GM23338 (cell line): ENCODE results near the gene TBC1D9B. TPM values are rescaled to one million over a fixed set of nuclear protein-coding genes. Genes with fewer than 3 reads are reported as not detected.

Source experiments
- ATAC-seq: fragments of 200-7000 bp; cut with Tn5 transposase; 3 replicates; pipeline ENCODE4 v1.9.1; 2020
- DNase-seq: peaks from one replicate; pipeline ENCODE4 v3.0.0-alpha.2; 2015; ENCODE audit warnings: low spot score
- H2AFZ ChIP-seq: fragments of 200-600 bp; sonication (generic); 2 replicates; pipeline ENCODE4 v1.8.0; 2016; ENCODE audit warnings: antibody characterized with exemption, mild to moderate bottlenecking, moderate library complexity
- H3F3A ChIP-seq: fragments of 200-600 bp; sonication (generic); replicated peaks from 2 replicates; pipeline ENCODE4 v1.8.0; 2017; ENCODE audit warnings: antibody characterized with exemption, mixed run types, low read depth
- H3K27ac ChIP-seq: fragments of 200-600 bp; sonication (generic); 2 replicates; pipeline ENCODE4 v1.6.1; 2016; ENCODE audit warnings: low read depth
- H3K27me3 ChIP-seq: fragments of 200-600 bp; sonication (generic); 2 replicates; pipeline ENCODE4 v1.8.0; 2016; ENCODE audit warnings: mild to moderate bottlenecking, mixed run types, moderate library complexity; ENCODE audit not compliant: insufficient read depth
- H3K36me3 ChIP-seq: fragments of 200-600 bp; sonication (generic); 2 replicates; pipeline ENCODE4 v1.8.0; 2016; ENCODE audit warnings: mild to moderate bottlenecking; ENCODE audit not compliant: insufficient read depth
- H3K4me1 ChIP-seq: fragments of 200-600 bp; sonication (generic); 2 replicates; pipeline ENCODE4 v1.8.0; 2016; ENCODE audit warnings: mild to moderate bottlenecking, moderate library complexity; ENCODE audit not compliant: insufficient read depth
- H3K4me2 ChIP-seq: fragments of 200-600 bp; sonication (generic); 2 replicates; pipeline ENCODE4 v1.7.1; 2017; ENCODE audit warnings: mixed run types
- H3K4me3 ChIP-seq: fragments of 200-600 bp; sonication (generic); 2 replicates; pipeline ENCODE4 v1.6.1; 2016; ENCODE audit warnings: mixed run types
- H3K79me2 ChIP-seq: fragments of 200-600 bp; sonication (generic); replicated peaks from 2 replicates; pipeline ENCODE4 v1.8.0; 2017; ENCODE audit warnings: mild to moderate bottlenecking; ENCODE audit not compliant: insufficient read depth
- H3K9me2 ChIP-seq: fragments of 200-600 bp; sonication (generic); 2 replicates; pipeline ENCODE4 v1.8.0; 2017; ENCODE audit not compliant: insufficient read depth
- H4K20me1 ChIP-seq: fragments of 200-600 bp; sonication (generic); replicated peaks from 2 replicates; pipeline ENCODE4 v1.8.0; 2017; ENCODE audit warnings: mild to moderate bottlenecking; ENCODE audit not compliant: insufficient read depth
- H3K27ac Mint-ChIP-seq: 2 replicates; pipeline ENCODE4 v1.8.0; 2020; ENCODE audit warnings: inconsistent platforms, mild to moderate bottlenecking, moderate library complexity, mixed read lengths
- H3K27me3 Mint-ChIP-seq: 3 replicates; pipeline ENCODE4 v1.8.0; 2022; ENCODE audit warnings: low read depth, mild to moderate bottlenecking, moderate library complexity, mixed read lengths, inconsistent platforms; ENCODE audit not compliant: insufficient read depth, poor library complexity
- H3K36me3 Mint-ChIP-seq: 3 replicates; pipeline ENCODE4 v1.8.0; 2021; ENCODE audit warnings: low read depth, mild to moderate bottlenecking, inconsistent platforms, moderate library complexity, mixed read lengths
- H3K4me1 Mint-ChIP-seq: 3 replicates; pipeline ENCODE4 v1.8.0; 2020; ENCODE audit warnings: mild to moderate bottlenecking, inconsistent platforms, mixed read lengths
- H3K4me3 Mint-ChIP-seq: 3 replicates; pipeline ENCODE4 v1.8.0; 2021; ENCODE audit warnings: moderate library complexity, mild to moderate bottlenecking, inconsistent platforms, mixed read lengths
- H3K9me3 Mint-ChIP-seq: 3 replicates; pipeline ENCODE4 v1.8.0; 2020; ENCODE audit warnings: moderate library complexity, mild to moderate bottlenecking, inconsistent platforms, mixed read lengths
- ETS1 ChIP-seq: IDR thresholded peaks from 2 replicates; pipeline ENCODE4 v1.6.1; 2016; ENCODE audit warnings: antibody characterized with exemption
- EZH2phosphoT487 ChIP-seq: fragments of 200-600 bp; sonication (generic); IDR thresholded peaks from one replicate; pipeline ENCODE4 v1.8.1; 2018; ENCODE audit warnings: antibody characterized with exemption; ENCODE audit not compliant: unreplicated experiment
- REST ChIP-seq: IDR thresholded peaks from one replicate; pipeline ENCODE4 v1.6.1; 2018; ENCODE audit warnings: antibody characterized with exemption; ENCODE audit not compliant: unreplicated experiment
- ZNF462 ChIP-seq: fragments of 250-450 bp; sonication (Bioruptor Pico); IDR thresholded peaks from 2 replicates; pipeline ENCODE4 v1.5.0; 2020; ENCODE audit warnings: mild to moderate bottlenecking, moderate library complexity
- polyA plus RNA-seq: library from polyadenylated mRNA; unstranded; fragments of >200 nt; fragmentation: Nextera tagmentation; extraction: Ambion mirVana; gene quantifications from 2 replicates; pipeline ENCODE4 v1.2.1, GENCODE V29; 2016
- total RNA-seq: library from RNA; depleted of rRNA; stranded (reverse); fragments of >200 nt; shearing (Covaris generic); gene quantifications from 2 replicates; pipeline ENCODE4 v1.2.3, GENCODE V29; 2014
- TF ChIP-seq, protein P1 (sequence below), 2 experiments: fragments of 200-600 bp in 1 of 2; sonication (generic) in 1 of 2; conservative IDR thresholded peaks; 2 replicates each; pipeline versions ENCODE4 v1.5.1 to v1.6.1; 2016 to 2017; ENCODE audit warnings: antibody characterized with exemption in 2 of 2, low read depth in 2 of 2, mild to moderate bottlenecking in 2 of 2, moderate library complexity in 1 of 2

Gene TBC1D9B
- total and polyA plus RNA-seq, 2 experiments from 2014 or later = 19.0 to 38.0 TPM

DNA sequence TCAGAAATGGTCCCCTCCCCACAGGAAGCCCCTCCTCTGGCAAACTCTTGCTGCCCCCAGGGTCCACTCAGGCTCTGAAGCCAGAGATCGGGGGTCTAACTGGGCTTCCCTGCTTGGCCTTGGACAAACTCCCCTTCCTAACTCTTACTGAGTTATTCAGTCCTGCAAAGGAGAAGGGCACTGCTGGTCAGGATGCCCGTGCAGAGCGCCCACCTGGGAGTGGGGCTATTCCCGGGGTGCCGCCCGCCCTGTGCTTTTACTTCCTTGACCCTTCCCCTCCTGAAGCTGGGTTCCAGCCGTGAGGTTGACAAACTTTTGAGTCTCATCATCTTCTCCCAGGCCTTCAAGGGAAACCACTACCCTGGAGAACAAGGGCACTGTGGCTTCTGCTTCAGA is 4.9 kb downstream of the TBC1D9B start (continued):
- no peak for TF ChIP-seq ZNF462
- TF ChIP-seq EZH2phosphoT487 = no peak
- TF ChIP-seq, protein P1, sequence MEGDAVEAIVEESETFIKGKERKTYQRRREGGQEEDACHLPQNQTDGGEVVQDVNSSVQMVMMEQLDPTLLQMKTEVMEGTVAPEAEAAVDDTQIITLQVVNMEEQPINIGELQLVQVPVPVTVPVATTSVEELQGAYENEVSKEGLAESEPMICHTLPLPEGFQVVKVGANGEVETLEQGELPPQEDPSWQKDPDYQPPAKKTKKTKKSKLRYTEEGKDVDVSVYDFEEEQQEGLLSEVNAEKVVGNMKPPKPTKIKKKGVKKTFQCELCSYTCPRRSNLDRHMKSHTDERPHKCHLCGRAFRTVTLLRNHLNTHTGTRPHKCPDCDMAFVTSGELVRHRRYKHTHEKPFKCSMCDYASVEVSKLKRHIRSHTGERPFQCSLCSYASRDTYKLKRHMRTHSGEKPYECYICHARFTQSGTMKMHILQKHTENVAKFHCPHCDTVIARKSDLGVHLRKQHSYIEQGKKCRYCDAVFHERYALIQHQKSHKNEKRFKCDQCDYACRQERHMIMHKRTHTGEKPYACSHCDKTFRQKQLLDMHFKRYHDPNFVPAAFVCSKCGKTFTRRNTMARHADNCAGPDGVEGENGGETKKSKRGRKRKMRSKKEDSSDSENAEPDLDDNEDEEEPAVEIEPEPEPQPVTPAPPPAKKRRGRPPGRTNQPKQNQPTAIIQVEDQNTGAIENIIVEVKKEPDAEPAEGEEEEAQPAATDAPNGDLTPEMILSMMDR (conservative IDR thresholded peaks at IDR 0.05; ENCODE audit: low read depth in 2 of 2) = no peak
- no peak for TF ChIP-seq ETS1

- Histone ChIP-seq H3K27me3 (no peaks in the 10 kb centered on the region), H3K79me2 (peaks cover 10% of the 10 kb centered on the region), H3K4me3 (no peak overlapping the region), H3K9me2 (no peaks in the 10 kb centered on the region), H2AFZ (no peak overlapping the region), H3K36me3 (no peaks in the 10 kb centered on the region), H3K4me2 (no peak overlapping the region), H4K20me1 (peaks cover 3% of the 10 kb centered on the region; the same call in 1 of the 2 replicates), H3K4me1 (peaks cover 7% of the 10 kb centered on the region), H3F3A (peaks cover 9% of the 10 kb centered on the region; the same call in 1 of the 2 replicates), H3K27ac (0 out of 2 replicates have a peak overlapping the region, but pooled peaks have one; percentile 39)
- no peaks in the 10 kb centered on the region for H3K9me3 Mint-ChIP-seq
- H3K4me3 Mint-ChIP-seq = no peak overlapping the region
- H3K4me1 Mint-ChIP-seq = peaks cover 2% of the 10 kb centered on the region; the same call in 1 of the 3 replicates
- no peak overlapping the region for H3K27ac Mint-ChIP-seq
- H3K36me3 Mint-ChIP-seq = peaks cover 39% of the 10 kb centered on the region
- peaks cover 14% of the 10 kb centered on the region for H3K27me3 Mint-ChIP-seq
- DNase-seq (no peak), ATAC-seq (no peak)
- no peak for TF ChIP-seq REST
Measured at GRCh38 chr5:179901915-179902762, 5.6 kb downstream of the TBC1D9B start.
